Stimulated activated CD4-positive, alpha-beta T cell treated with anti-CD3 and anti-CD28 coated beads, Interleukin-12 subunit alpha, Interleukin-12 subunit beta, amount 100 ng/mL, for 4 hours (primary cell): Measurements from ENCODE around the gene AUTS2.

Source experiments
- DNase-seq: peaks from one replicate; pipeline ENCODE4 v3.0.0-alpha.2; 2020

AUTS2 gene

DNA sequence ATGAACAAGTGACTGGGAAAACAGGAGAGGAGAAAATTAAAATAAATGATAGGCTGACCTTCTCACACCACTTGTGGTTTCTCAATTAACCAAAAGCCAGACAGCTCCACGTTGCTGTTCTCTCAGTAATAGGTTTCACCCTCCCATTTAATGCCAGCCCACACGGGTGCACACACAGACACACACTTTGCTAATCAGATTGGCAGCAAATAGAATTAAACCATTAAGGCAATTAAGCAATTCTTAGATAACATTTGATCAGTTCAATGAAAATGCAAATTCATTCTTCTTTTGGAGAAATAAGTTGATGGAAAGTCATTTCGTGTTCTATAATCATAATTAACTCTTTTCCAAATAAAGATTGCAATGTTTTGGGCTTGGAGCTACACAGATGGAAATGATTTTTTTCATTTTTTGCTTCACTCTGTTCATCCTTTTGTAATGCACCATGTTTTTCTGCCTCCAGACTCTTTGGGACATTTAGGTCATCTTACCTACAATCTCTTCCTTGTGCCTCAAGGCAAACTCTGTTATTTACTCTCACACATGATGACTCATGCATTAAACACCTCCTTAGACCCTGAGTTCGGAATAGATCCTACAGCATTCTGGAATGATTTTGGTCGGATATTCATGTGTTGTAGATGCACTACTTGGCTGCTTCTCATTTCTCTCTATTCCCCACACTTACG lies 700.7 kb downstream of the AUTS2 start:
- no peak for DNase-seq

DNA sequence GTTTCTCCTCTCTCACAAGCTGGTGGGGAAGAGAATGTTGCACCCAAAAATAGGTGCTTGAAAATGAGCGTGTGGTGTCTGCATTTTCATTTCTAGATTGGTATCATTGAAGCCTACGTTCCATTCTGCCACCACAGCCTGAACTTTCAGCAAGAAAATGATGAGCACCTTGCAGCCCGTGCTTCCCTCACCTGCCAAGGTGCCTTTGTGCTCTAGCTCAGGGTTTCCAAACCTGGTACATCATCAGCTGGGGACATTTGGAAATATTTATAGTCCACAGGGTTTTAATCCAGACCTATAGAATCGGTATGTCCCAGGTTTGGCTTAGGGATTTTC lies 701.2 kb downstream of the AUTS2 start:
- DNase-seq, result no peak

DNA sequence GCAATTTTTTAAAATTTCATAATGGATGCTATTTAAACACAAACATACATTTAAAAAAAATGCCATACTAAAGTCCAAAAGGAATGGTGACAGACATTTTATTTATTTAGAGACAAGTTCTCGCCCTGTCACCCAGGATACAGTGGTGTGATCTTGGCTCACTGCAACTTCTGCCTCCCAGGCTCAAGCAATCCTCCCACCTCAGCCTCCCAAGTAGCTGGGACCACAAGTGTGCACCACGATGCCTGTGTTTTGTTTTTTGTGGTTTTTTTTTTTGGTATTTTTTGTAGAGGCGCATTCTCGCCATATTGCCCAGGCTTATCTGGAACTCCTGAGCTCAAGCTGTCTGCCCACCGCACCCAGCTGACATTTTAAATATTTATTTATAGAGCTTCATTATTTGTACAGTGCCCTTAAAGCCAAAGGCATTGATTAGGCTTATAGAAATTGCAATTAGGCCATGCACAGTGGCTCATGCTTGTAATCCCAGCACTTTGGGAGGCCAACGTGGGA lies 703.5 kb downstream of the AUTS2 start:
- DNase-seq, result no peak

DNA sequence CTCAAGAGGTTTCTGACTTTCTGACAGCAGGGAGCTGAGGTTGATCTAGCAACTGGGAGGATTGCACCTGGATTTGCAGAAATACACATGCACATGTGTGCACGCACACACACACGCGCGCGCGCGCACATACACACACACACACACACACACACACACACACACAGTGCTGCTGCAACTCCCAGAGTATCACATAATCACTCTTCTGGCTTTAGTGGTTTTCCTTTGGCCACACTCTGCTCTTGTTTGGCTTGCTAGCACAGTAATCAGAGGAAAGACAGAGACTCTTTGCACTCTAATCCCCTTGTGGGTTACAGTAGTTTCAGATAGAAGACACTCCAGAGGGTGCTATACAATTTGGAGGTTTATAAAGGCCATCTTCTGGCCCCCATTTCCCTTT lies 705.0 kb downstream of the AUTS2 start:
- DNase-seq, result no peak

DNA sequence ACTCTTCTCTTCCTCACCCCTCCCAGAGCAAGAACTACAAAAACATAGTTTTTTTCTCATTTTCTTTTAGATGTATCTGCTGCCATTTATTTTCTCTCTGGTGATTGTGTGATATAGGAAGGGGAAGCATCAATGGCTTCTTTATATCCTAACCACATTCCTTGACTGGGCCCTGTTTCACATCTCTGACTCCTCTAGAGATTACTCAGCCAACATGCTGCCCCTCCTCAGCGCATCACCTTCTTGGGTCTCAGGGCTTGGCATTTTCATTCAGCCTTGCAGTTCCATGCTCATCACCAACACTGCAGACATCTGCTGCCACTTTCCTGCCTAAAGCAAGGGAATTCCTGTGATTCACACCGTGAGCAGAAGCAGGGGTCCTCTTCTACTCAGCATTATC lies 705.5 kb downstream of the AUTS2 start:
- DNase-seq, result no peak

DNA sequence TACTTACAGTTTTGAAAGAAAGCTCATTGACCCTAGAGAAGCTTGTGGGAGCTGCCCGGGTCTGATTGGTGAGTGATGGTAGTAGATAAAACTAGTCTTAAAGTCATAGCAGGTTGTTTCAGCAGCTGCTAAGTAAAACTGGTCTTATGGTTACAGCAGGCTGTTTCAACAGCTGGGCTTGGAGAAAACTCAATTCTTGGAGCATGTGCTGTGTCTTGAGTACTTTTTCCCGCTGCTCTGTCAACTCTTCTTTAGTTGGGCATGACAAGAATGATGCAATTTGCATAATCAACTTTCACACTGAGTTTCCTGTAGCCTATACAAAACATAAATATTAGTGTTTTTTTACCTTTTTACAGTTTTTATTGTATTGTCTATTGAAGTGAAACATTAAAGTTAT lies 707.9 kb downstream of the AUTS2 start:
- DNase-seq, result no peak

DNA sequence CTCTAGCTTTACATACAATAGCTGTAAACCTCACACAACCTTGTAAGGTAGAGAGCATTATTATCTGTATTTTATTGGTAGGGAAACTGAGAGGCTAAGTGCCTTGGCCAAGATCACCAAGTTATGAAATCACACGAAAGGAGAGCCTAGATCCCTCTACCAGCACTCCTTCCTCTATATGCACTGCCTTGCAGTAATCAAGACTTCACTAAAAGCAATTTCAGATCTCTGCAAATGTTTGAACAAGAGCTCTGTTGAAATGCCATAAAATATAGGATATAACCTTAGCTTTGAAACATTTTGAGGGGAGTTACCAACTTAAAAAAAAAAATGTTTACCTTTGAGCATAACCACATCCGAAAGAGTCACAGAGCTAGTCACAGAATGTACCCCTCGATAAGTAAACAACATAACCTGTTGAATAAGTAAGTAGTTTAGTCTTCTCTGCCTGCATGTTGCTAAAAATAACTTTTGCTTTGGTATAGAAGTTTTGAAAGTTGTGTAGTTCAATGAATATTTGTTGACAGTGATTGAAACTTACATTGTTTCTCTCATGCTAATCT lies 709.4 kb downstream of the AUTS2 start:
- DNase-seq, result no peak

DNA sequence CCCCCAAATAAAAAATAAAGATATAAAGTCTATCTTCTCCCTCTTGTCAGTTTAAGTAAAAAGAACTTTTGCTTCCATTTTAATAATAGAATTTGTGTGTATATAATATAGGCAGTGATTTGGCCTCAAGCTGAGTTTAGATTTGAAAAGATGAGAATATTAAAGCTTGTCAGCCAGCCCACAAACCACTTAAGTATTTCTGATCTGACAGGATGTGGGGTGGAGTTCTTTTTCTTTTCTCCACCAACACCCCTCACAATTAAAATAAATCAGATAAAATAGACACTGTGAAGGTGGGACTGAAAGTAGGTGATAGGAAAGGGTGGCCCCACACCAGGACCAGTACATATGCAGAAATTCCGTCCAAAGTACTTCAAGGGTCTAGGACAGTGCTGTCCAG lies 714.1 kb downstream of the AUTS2 start:
- no peak for DNase-seq

DNA sequence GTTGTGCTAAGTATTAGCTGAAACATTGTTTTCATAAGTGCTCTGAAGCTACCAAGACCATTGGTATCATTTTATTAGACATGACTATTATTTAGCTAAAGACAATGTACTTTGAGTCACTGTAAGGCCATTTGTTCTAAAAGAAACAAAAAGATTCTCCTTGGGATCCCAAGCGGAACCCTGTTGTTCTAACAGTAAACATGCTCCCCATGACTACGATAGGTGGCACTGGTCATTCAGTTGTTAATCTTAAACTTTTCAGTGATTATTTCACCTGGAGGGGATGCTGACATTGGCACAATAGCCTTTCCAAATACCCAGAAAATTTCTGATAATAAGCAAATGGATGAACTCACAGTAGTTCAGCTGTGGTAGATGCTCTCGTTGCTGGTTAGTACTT lies 715.0 kb downstream of the AUTS2 start:
- no peak for DNase-seq

DNA sequence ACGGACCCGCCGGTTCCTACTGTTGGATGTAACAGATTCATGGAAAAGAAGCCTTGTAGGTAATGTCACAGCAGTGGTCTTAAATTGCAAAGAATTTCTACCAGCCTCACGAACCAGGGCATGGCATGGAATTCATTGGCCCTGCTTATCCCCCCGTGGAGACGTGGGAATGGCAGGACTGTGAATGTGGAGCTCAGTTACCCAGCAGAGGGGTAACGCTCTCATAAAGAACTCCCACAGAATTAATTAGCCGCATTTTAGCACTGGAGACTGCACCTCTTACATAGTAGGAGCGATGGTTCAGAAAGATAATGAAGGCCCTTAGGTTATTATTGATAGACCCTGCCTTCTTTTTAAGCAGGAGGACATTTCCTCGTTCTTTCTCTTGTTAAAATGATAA lies 715.4 kb downstream of the AUTS2 start:
- no peak for DNase-seq

DNA sequence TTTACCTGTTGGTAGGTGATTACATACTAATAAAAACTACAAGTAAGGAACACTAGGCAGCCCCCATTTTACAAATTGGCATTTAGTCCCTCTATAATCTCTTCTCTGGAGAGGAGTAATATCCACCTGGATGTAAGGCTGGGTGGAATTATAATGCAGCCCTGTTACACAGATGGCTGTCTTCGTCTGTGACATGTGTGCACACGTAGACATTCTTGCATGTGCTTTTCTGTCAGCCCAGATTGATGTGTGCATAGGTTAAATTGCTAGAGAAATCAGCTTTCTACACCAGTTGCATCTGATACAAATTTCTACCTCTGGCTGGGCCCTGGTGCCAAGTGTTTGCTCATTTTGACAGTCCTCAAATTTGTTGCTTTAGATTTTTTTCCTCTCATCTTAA lies 715.9 kb downstream of the AUTS2 start:
- no peak for DNase-seq

DNA sequence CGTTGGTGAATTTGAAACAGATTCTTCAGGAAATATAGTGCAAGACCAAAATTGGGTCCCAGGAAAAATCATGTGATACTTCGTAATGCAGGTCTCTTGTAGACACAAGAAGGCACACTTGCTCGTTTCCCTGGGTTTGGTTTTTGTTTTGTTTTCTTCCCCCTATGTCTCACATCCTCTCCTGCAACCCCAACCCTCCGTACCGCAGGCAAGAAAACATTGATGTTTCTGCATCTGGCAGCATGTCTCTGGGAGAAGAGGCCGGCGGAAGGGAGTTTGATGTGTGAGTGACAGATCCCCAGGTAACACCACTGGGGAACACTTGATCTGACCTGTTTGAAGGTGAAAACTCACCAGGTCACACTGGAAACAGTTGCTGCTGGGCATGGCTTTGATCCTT lies 718.5 kb downstream of the AUTS2 start:
- DNase-seq, result no peak

DNA sequence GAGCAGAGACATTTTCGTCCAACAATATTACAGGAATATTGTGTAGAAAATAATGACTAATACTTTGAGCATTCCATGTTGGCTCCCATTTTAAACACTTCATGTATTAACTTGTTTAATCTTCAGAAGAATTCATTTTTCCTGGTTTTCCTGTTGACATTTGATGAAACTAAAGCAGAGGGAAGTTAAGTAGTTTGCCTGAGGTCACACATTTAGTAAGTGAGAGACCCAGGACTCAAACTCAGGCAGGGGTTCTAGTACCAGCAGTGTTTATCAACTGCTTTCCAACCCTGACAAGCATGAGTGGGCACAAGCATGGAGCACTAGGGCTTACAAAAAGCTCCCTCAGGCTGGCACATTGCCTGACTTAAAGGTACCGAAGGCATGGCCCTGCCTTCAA lies 719.1 kb downstream of the AUTS2 start:
- no peak for DNase-seq

DNA sequence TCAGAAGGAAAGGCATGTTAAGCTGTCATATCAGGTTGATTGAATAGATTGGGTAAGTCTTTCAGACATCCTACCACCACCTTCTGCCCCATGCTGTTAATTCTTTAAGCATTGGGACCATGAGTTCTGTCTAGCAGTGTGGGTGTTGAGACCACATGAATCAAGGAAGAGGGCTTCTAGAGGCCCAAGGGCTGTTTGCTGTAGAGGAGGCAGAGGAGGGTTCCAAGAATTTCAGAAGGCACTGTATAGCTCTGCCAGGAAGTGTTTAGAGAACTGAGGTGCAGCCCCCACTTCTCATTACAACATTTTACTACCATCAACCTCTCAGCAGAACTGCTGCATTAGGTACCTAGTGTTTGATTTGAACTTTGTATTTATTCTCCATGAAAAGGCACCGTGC lies 720.2 kb downstream of the AUTS2 start:
- DNase-seq, result no peak

DNA sequence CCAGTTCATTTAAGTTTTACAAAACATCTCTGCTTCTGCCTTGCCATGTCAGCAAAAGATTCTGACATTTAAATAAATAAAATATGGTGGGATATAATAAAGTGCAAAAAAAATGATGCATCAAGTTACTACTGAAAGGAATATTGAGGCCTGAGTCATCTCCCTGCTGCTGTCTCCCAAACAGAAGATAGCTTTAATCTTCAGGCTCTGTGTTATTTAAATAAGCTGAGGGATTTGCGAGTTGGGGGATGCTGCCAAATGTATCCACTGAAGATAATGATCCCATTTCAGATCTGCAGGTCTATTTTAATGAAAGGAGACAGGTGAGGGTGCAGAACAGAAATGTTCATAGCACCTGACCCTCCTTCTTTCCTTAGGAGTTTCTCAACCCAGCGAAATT lies 720.8 kb downstream of the AUTS2 start:
- no peak for DNase-seq

DNA sequence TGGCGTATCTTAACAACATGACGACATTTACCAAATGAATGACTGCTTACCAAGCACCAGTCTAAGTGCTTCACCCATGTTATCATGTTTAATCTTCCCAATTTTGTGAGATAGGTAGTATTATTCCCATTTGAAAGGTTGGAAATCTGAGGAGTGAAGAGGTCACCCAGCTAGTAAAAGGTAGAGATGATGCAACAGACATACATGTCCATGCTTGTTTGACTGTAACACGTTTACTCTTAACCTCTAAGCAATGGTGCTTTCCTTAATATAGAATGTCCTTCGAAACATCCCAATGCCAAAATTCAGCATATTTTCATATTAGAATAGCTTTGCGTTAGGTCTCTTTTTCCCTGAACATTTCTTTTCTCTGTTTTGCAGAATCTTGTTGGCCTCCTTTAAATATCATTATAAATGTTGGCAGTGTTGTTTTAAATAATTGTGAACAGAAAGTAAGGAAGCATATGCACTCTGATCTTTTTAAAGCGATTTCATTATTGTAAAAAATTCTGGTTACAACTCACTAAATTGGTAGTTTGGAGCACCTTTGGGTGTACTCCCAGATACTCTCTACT lies 722.8 kb downstream of the AUTS2 start:
- DNase-seq, result no peak

DNA sequence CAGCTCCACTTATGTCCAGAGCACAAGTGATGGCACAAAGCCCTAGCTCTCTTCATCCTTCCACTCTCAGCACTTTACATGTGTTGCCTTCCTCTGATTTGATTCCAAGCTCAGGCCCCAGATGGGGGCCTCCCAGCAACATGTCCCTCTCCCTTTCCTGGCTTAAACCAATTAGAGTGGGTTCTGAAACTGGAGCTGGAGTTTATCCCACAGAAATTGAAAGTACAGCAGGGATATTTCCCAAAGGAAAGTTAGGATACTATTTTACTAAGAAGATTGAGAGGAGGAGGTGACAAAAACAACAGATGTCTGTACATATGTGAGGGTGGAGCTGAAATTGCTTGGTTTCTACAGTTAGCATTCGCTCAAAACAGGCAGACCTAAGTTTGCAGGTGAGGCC lies 724.6 kb downstream of the AUTS2 start:
- DNase-seq, result no peak

DNA sequence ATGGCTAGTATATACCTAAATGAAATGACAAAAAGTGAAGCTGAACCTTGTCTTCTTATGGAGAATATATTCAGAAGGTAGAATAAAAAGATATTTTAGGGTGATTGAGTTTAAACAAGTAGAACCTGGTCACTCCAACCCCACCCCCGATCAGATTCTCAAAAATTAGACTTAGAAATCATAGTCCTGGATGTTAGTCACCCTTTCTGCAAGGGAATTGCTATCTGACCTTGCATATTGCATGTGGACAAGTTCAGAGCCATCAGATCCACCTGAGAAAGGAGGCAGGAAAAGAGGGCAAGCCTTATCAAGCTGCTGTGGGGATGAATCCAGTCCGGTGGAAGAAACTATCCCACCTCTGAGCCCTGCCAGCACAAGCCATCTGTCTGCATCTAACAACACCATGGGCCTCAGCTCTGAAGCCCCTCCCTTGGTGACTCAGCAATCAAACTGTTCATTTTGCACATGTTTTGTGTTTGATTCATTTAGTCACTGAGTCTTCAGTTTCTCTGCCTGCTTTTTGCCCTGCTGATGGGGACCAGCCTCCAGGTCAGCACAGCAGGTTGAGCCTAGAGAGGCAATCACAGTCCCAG lies 727.3 kb downstream of the AUTS2 start:
- DNase-seq, result no peak

DNA sequence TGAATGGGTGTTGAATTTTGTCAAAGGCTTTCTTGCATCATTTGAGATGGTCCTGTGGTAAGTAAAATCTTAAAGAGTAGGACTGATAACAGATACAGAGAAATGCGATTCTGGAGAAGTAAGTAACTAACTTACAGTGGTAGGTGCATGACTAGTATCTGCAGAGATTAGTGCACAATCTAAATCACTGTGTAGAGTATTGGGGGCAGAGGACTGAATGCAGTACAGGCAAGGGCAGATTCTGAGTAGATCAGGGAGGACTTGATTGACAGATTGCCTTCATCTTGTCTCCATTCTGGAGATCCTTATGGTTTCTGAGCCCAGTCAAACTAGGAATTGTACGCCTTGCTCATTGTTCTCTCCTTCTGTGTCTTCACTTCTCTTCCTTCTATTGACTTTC lies 736.0 kb downstream of the AUTS2 start:
- no peak for DNase-seq

DNA sequence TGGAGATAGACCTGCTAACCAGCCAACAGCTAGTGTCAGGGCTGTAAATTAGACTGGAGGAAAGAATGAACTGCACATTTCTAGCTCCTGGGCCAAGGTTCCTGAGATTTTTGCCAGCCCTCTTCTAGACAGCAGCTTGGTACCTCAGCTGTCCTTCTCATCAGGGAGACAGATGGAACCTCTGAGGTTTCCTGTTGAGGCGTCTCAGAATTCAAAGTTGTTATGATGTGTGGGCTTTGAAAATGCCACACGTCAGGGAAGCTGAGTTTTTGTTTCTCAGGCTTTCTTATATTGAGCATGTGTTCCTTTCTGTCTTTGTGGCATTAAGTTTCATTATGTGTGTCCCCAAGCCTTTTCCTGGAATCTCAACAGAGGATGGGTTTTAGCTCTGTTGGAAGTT lies 736.6 kb downstream of the AUTS2 start:
- DNase-seq, result no peak

DNA sequence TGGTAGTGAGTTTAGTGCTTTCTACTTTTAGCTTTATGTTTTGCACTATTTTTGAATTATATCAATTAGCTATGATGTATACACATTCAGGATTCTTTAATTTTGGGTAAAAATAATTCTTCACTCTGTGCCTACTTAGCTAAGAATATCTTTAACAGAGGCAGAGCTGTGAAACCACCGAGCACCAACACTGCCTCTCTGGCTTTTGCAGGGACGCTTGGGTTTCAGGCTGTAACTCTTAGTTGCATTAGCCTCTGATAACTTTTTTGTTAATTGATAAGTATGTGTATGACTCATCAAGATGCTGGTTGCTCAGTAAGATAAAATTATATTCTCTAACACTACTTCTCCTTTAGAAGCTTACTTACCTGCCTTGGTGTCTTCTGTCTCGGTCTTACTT lies 738.3 kb downstream of the AUTS2 start:
- no peak for DNase-seq

DNA sequence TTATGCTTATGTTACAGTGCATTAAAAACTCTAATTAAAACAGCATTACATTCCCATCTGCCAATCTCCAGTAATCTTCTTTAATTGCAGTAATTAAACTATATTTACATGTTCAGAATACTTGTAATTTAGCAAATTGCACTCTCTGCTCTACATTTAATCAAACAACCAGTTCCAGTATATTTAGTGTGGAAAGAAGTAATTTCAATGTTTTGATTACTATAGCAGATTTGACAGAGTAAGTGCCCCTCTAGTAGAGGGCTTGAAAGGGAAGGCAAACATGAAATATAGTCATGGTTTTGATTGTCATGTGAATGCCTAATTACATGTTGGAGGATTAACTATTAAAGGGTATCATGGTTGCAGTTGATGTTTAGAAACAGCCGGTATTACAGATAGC lies 739.7 kb downstream of the AUTS2 start:
- DNase-seq, result no peak

DNA sequence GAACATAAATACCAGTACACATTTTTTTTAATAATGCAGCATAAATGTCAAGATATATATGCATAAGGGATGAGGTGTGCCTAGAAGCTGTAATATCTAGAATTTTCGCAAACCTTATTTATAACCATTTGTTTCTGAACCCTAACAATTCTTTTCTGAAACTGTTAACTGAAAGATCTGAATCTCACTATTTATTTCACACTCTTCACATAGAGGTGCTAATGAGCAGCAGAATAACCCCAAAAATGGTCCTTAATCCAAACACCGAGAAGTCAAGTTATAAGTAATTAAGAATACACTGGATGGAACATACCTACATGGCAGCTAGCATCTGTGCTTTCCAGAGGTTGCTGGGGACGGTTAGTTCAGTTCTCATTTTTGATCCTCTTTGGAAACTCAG lies 742.0 kb downstream of the AUTS2 start:
- DNase-seq, result no peak

DNA sequence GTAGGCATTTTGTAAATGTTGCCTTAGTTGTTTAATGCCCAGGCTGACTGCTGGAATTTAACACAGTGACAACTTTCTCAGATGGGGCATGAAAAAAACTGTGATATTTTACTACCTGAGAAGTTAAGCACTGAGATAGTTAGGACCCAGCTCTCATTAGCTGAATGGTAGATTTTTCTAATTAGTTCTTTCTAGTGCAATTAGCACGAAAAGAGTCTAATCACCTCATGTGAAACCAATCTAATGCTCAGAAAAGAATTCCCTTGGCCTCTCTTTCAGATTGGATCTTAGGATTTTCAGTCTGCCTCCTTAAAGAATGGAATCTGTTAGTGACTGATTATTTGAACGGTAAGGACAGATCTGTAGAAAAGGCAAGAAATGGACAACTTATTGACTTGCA lies 743.2 kb downstream of the AUTS2 start:
- no peak for DNase-seq

DNA sequence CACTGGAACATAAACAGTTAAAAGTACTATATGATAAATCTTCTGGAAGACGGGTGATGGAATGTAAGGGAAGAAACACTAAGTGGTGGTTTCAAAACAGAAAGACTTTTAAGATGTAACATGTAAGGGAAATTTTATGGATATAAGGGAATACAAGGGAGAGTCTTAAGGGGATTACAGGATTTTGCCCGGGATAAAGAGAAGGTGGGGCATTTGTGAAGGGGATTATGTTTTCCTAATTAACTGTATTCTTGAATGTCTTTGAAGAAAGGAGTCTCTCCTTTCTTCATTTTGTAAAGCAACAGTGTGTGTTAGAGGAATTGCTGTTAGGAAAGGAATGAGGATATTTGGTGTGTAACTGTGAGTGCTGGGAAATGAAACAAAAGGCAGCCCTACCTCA lies 745.2 kb downstream of the AUTS2 start:
- no peak for DNase-seq
